GM19397 (cell line): ENCODE results near the gene ZNF793.

Source experiments
- ATAC-seq: cut with Tn5 transposase; IDR thresholded peaks from one replicate; pipeline ENCODE4 v1.9.1; 2021; ENCODE audit warnings: mild to moderate bottlenecking, moderate library complexity; ENCODE audit not compliant: unreplicated experiment

ZNF793 gene

DNA sequence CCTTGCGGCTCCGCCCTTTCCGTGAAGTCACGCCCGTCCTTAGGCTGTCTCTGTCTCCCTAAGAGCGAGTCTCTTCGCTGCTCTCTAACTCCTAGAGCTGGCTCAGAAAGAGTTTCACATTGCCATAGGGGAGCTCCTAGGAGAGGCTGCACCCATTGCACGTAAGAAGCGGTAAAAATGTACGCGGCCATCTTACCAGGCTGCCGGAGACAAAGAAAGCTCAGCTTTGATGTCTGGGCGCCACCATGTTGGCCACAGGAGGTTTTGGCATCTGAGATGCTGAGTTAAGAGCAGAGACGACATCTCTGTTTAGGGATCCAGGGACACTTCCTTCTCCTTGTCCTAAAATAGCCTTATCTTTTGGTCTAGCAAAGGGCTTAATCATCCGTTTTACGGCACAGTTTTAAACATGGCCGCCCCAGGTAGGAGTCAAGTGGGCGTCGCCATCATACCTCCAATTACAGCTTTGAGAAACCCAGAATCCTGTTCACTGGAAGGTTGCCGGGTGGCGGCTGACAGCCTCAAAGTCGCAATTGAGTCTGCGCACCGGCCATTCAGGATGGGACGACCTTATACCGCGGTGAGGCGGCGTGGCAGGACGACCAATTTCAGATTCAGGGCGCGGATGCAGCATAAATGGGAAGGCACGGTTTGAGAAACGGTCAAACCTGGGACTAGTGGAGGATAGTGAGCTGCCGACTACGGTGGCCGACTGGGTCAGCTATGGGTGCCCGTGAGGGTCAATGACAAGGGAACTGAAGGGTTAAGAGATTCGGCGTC is at the start of gene ZNF793:
Gene ZNF793 (plus strand): TSS at position 553 of the 780 bp plus-strand sequence. CDS start 16,501 bp downstream, outside the sequence.
- no peak for ATAC-seq

DNA sequence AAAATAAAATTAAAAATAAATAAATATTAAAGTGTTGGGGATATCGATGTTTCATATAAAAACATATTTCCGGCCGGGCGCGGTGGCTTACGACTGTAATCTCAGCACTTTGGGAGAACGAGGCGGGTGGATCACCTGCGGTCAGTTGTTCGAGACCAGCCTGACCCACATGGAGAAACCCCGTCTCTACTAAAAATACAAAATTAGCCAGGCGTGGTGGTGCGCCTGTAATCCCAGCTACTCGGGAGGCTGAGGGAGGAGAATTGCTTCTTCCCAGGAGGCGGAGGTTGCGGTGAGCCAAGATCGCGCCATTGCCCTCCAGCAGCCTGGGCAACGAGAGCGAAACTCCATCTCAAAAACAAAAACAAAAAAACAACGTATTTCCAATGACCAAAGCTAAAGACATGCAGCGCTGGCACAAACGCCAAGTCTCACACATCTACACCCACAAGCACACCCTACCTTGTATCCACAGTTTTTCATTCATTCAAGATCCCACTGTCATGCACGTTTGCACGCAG is 40.4 kb upstream of the ZNF793 start:
- ATAC-seq = no peak

GRCh38 chr19:37466798-37467607 is 39.7 kb upstream of the ZNF793 start, which contains the start of gene ZNF569:
Gene ZNF569, minus strand, starts transcription at chr19:37467444. Its CDS starts 22,523 bp downstream, at chr19:37444921.
- peak; percentile 72 for ATAC-seq

DNA sequence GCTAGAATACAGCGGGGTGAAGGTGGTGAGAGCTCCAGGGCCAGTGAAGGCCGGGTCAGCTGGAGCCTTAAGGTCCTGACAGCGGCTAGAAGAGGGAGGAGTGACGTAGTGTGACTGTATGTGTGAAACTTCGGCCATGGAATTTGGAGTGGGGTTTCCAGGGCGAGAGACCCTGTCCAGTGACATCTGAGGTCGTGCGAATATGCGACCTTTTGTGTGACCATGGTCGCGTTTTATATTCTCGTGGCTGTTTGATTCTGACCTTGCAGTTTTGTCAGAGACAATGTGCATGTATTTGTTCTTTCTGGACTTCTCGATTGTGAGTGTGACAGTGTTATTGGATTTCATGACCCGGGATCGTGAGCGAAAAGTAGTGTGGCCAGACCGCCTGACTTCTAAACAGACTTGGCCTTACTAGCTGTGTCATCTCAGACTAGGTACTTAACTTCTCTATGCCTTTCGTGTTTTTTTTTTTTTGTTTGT is 39.1 kb upstream of the ZNF793 start:
- ATAC-seq = no peak

GRCh38 chr19:37468961-37469777 is 37.6 kb upstream of the ZNF793 start, which contains the start of gene ZNF570:
Gene ZNF570, plus strand, starts transcription at chr19:37469356. Its CDS starts 999 bp downstream, at chr19:37470355.
- peak; percentile 69 for ATAC-seq

- ATAC-seq = no peak
Measured at GRCh38 chr19:37470216-37470615, 36.5 kb upstream of the ZNF793 start.

DNA sequence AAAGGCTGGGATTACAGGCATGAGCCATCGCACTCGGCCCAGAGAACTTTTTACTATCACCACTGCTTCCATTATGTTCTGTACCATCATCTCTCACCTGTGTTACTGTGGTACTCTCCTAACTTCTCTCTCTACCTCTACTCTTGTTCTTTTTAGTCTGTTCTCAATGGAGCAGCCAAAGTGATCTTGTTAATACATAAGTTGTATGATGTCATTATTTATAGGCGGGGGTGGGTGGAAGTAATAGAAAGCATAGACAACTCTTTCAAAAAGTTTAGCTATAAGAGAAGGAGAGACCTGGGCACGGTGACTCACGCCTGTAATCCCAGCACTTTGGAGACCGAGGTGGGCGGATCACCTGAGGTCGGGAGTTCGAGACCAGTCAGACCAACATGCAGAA is 34.6 kb upstream of the ZNF793 start:
- no peak for ATAC-seq

- ATAC-seq = no peak
Measured at GRCh38 chr19:37484406-37485168, 22.2 kb upstream of the ZNF793 start.

GRCh38 chr19:37492213-37492612 is 14.5 kb upstream of the ZNF793 start:
- ATAC-seq = no peak

DNA sequence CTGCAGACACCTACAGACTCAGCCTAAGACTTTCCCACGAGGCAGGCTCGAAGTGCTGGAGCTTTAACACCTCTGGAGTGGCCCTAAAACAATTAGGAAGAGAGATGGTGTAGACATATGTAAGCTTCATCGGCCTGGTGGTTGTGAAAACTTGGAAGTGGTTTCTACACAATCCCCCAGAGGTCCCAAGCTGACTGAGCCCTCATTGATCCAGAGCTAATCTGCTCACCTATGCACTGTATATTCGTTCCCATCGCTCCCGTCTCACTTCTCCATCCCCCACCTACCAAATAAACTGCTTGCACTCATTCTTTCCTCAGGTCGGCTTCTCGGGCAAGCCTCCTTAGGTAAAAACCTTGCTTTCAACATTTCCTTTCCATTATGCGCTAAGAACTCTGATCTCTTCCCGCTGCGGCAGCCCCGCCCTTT is 767 bp upstream of the ZNF793 start:
- ATAC-seq = no peak

- ATAC-seq = no peak
Measured at GRCh38 chr19:37507167-37507464, 377 bp downstream of the ZNF793 start.

- ATAC-seq = no peak
Measured at GRCh38 chr19:37511186-37511585, 4.4 kb downstream of the ZNF793 start.

- ATAC-seq = no peak
Measured at GRCh38 chr19:37511821-37512220, 5.1 kb downstream of the ZNF793 start.

DNA sequence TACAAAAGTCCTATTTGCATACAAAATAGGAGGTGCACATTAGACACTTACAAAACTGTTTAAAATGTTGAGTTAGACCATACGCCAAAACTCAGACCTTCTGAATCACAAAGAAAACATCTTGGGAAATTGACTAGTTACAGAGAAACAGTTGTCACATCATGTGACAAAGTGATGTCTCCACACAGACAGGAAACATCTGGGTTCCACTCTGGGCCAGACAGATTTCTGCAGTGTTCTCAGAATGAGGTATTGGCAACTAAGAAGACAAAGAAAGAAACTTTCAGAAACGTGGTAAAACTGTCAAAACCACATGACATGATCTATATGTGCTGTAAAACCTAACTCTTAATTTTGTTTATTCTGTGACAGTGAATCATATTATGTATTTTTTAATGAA is 6.7 kb downstream of the ZNF793 start:
- no peak for ATAC-seq

DNA sequence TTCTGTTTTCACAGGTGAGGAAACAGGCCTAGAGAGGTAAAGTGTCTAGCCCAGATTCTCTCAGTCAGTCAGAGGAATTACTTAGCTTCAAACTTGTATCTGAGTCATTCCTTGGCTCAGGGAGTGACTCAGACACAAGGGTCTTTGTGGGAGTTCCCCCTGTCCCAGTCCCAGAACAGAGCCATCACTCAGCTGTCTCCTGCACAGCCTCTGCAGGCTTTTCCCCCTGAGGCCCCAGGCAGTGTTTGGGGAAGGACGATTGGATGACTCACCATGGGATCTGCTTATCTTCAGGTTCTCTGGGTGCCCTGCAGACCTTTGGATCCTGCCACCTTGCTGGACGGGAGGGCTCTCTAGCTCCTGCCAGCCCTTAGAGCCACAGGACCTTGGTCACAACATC is 13.2 kb downstream of the ZNF793 start:
- ATAC-seq = no peak

DNA sequence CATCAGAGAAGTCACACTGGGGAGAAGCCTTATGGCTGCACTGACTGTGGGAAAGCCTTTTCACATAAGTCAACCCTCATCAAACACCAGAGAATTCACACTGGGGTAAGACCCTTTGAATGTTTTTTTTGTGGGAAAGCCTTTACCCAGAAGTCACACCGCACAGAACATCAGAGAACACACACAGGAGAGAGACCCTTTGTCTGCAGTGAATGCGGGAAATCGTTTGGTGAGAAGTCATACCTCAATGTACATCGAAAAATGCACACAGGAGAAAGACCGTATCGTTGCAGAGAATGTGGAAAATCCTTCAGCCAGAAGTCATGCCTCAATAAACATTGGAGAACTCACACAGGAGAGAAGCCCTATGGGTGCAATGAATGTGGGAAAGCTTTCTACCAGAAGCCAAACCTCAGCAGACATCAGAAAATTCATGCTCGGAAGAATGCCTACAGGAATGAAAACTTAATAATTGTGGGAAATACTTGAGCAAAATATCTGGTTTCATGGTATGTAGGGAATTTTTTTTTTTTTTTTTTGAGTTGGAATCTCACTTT is 30.7 kb downstream of the ZNF793 start:
- no peak for ATAC-seq

DNA sequence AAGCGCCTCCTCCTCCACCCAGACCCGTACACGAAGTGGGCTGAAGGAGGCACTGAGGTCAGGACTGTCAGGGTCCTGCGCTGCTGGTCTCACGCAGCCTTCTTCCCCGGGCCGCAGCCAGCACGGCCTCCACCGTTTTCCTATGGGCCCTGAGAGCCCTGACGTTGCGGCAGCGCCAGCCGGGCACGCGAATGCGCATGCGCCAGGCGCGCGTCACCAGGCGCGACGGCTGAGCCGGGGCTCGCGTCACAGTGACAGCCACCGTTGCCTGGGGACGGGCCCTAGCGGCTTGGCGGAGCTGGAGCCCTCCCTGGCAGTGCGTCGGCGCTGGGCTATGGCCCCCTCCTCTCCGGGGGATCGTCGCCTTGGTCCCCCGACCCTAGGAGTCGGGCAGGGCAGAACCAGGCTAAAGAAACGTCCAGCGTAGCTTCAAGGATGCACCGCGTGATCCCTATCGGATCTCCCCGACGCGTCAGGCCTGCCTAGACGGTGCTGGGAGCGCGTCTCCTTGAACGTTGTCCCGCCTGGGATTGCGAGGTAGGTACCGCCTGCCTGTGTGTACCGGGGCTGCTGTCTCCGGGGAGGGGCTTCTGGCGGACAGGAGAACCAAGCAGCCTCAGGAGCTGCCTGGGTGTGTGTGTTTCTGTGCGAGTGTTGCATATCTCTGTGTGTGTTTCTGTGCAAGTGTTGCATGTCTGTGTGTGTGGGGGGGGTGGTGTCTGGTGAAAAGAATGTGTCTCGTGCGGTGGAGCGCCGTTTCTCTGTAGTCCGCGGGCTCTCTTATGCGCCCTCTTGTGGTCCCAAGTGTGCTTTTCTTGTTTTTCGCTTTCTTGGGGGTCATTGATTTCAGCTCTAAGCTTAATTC is 44.6 kb downstream of the ZNF793 start:
- ATAC-seq = no peak

DNA sequence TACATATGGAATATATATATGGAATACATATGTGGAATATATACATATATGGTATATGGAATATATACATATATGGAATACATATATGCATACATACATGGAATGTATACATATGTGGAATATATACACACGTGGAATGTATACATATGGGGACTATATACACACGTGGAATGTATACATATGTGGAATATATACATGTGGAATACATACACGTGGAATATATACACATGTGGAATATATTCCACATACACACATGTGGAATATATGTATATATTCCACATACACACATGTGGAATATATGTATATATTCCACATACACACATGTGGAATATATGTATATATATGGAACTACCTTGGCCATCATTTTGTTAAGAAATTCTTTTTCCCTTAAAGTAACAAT is 56.8 kb downstream of the ZNF793 start:
- no peak for ATAC-seq
